ENCODE measurements around the gene GPC3. TPM values are rescaled to one million over a fixed set of nuclear protein-coding genes. Genes with fewer than 3 reads are reported as not detected.

The GPC3 gene
- total and polyA plus RNA-seq, 2 donors (not counting 3 experiments of a cell fraction or from before 2014, with no cell fraction given): not detected

- no peak overlapping the region for H3K4me2 ChIP-seq (ENCODE audit: insufficient read depth, low read length)
- no peak overlapping the region for H3K9ac ChIP-seq (replicated peaks; ENCODE audit: extremely low read depth, insufficient read depth, low read length)
- POLR2A ChIA-PET: no interaction called here
- no peaks in the 10 kb centered on the region for H4K20me1 ChIP-seq (replicated peaks; ENCODE audit: control insufficient read depth, extremely low read depth, insufficient read depth, low read length)
- H3K79me2 ChIP-seq (ENCODE audit: control insufficient read depth, insufficient read depth, low read length): no peaks in the 10 kb centered on the region
- H3K27me3 ChIP-seq (ENCODE audit: control insufficient read depth in 2 of 2, insufficient read depth in 2 of 2, low read length in 2 of 2): no peaks in the 10 kb centered on the region
- dilution Hi-C loops (cut with MboI; ENCODE audit: extremely low pct_ligation_motif_present, low sequenced_read_pairs): no loop called here
- H3K9me1 ChIP-seq (replicated peaks; ENCODE audit: control insufficient read depth, extremely low read depth, insufficient read depth, low read length): no peaks in the 10 kb centered on the region
- no peak overlapping the region for H2AFZ ChIP-seq (ENCODE audit: low read depth, low read length)
- CTCF ChIA-PET: no interaction called here
- FAIRE-seq (no peak), DNase-seq (ENCODE audit: low read depth, low spot score) (no peak)
- no peaks in the 10 kb centered on the region for H3K9me3 ChIP-seq (replicated peaks; ENCODE audit: control insufficient read depth, insufficient read depth, low read length)
- intact Hi-C loops (cut with micrococcal nuclease): no loop called here
- TF ChIP-seq JUN (IDR thresholded peaks at IDR 0.05; ENCODE audit: borderline replicate concordance, insufficient read depth, insufficient read length, low read depth) (no peak), FOS (IDR thresholded peaks at IDR 0.05; ENCODE audit: borderline replicate concordance, insufficient read depth, low read length) (no peak), MYC (IDR thresholded peaks at IDR 0.05; ENCODE audit: low read depth, low read length) (no peak), MAX (IDR thresholded peaks at IDR 0.05; ENCODE audit: insufficient read depth, insufficient read length) (no peak), POLR2A (IDR thresholded peaks at IDR 0.05; ENCODE audit: low read depth, low read length) (no peak), EZH2 (IDR thresholded peaks at IDR 0.05; ENCODE audit: borderline replicate concordance, low read depth, low read length, severe bottlenecking) (no peak), POLR2AphosphoS5 (IDR thresholded peaks at IDR 0.05; ENCODE audit: insufficient read depth, low read depth, low read length) (no peak), GATA2 (IDR thresholded peaks at IDR 0.05; ENCODE audit: insufficient read depth, insufficient read length, low read depth, low read length) (no peak)
- TF ChIP-seq, protein P1, sequence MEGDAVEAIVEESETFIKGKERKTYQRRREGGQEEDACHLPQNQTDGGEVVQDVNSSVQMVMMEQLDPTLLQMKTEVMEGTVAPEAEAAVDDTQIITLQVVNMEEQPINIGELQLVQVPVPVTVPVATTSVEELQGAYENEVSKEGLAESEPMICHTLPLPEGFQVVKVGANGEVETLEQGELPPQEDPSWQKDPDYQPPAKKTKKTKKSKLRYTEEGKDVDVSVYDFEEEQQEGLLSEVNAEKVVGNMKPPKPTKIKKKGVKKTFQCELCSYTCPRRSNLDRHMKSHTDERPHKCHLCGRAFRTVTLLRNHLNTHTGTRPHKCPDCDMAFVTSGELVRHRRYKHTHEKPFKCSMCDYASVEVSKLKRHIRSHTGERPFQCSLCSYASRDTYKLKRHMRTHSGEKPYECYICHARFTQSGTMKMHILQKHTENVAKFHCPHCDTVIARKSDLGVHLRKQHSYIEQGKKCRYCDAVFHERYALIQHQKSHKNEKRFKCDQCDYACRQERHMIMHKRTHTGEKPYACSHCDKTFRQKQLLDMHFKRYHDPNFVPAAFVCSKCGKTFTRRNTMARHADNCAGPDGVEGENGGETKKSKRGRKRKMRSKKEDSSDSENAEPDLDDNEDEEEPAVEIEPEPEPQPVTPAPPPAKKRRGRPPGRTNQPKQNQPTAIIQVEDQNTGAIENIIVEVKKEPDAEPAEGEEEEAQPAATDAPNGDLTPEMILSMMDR (IDR thresholded peaks at IDR 0.05; ENCODE audit: extremely low read depth in 1 of 2, insufficient read depth in 1 of 2, low read depth in 1 of 2, low read length in 2 of 2): no peak
- no peaks in the 10 kb centered on the region for H3K36me3 ChIP-seq (ENCODE audit: control insufficient read depth in 2 of 2, extremely low read depth in 1 of 2, insufficient read depth in 2 of 2, low read length in 2 of 2)
- BruUV-seq (replicated peaks): no TSS peak
- H3K27ac ChIP-seq (ENCODE audit: insufficient read depth, low read depth, low read length): no peak overlapping the region
- H3K4me1 ChIP-seq (ENCODE audit: control insufficient read depth, extremely low read depth, insufficient read depth, low read length): no peaks in the 10 kb centered on the region
- H3K4me3 ChIP-seq (replicated peaks in 1 of 3; ENCODE audit: insufficient read depth in 1 of 3, low read depth in 1 of 3, low read length in 3 of 3): no peak overlapping the region
Observed at GRCh38 chrX:134010690-134011089, 25.3 kb upstream of the GPC3 start.
